PC-9 (cell line): ENCODE measurements around the gene CDKN1C. TPM values are rescaled to one million over a fixed set of nuclear protein-coding genes. Genes with fewer than 3 reads are reported as not detected.

Experiments
- BruUV-seq: library from RNA; stranded (reverse); fragments of 400-500 nt; replicated peaks from 2 replicates; lab custom pipeline; 2021; lab: Mats Ljungman, UMichigan
- CTCF ChIA-PET: fragments of 300-600 bp; sonication (Branson Sonifier 250); formaldehyde crosslinking; loops from one replicate; lab custom pipeline; 2022; ENCODE audit warnings: antibody characterized with exemption; lab: Charles Lee
- POLR2A ChIA-PET: fragments of 300-600 bp; sonication (Branson Sonifier 250); formaldehyde crosslinking; loops from one replicate; lab custom pipeline; 2022; ENCODE audit warnings: antibody characterized with exemption; ENCODE audit not compliant: unreplicated experiment; lab: Charles Lee
- DNase-seq, 2 experiments: peaks; one replicate each; pipeline versions ENCODE4 v3.0.0 to v3.0.0-alpha.2; 2015 to 2022; ENCODE audit warnings: mixed read lengths in 1 of 2
- H2AFZ ChIP-seq: fragments of 200-600 bp; sonication (generic); 2 replicates; pipeline ENCODE4 v1.8.1; 2017; ENCODE audit warnings: antibody characterized with exemption
- H3F3A ChIP-seq: fragments of 200-600 bp; sonication (generic); 2 replicates; pipeline ENCODE4 v1.8.1; 2017; ENCODE audit warnings: antibody characterized with exemption, mild to moderate bottlenecking, low read depth; ENCODE audit not compliant: insufficient read depth
- H3K27ac ChIP-seq: fragments of 200-600 bp; sonication (generic); 2 replicates; pipeline ENCODE4 v1.6.1; 2016; ENCODE audit warnings: mixed run types
- H3K27me3 ChIP-seq: fragments of 200-600 bp; sonication (generic); 2 replicates; pipeline ENCODE4 v1.6.1; 2016; ENCODE audit warnings: low read depth, mixed run types; ENCODE audit not compliant: insufficient read depth
- H3K36me3 ChIP-seq: fragments of 200-600 bp; sonication (generic); 2 replicates; pipeline ENCODE4 v1.6.1; 2016; ENCODE audit warnings: low read depth, mixed run types
- H3K4me1 ChIP-seq: fragments of 200-600 bp; sonication (generic); replicated peaks from 2 replicates; pipeline ENCODE4 v1.6.1; 2016; ENCODE audit warnings: mixed run types; ENCODE audit not compliant: insufficient read depth
- H3K4me2 ChIP-seq: fragments of 200-600 bp; sonication (generic); 2 replicates; pipeline ENCODE4 v1.6.1; 2017; ENCODE audit warnings: mixed run types
- H3K4me3 ChIP-seq: fragments of 200-600 bp; sonication (generic); 2 replicates; pipeline ENCODE4 v1.6.1; 2016; ENCODE audit warnings: mixed run types
- H3K79me2 ChIP-seq: fragments of 200-600 bp; sonication (generic); 2 replicates; pipeline ENCODE4 v1.6.1; 2017; ENCODE audit warnings: low read depth, mixed run types
- H3K9me2 ChIP-seq: fragments of 200-600 bp; sonication (generic); 2 replicates; pipeline ENCODE4 v1.8.1; 2017; ENCODE audit warnings: mild to moderate bottlenecking; ENCODE audit not compliant: insufficient read depth
- H3K9me3 ChIP-seq: fragments of 200-600 bp; sonication (generic); 2 replicates; pipeline ENCODE4 v1.8.1; 2016; ENCODE audit warnings: low read depth; ENCODE audit not compliant: insufficient read depth
- H4K20me1 ChIP-seq: fragments of 200-600 bp; sonication (generic); 2 replicates; pipeline ENCODE4 v1.8.1; 2017; ENCODE audit not compliant: insufficient read depth
- CTCF ChIP-seq: fragments of 200-600 bp; sonication (generic); conservative IDR thresholded peaks from 2 replicates; pipeline ENCODE4 v1.6.1; 2017; ENCODE audit warnings: mixed run types, antibody characterized with exemption, mild to moderate bottlenecking, moderate library complexity
- EZH2 ChIP-seq: fragments of 200-600 bp; sonication (generic); IDR thresholded peaks from 2 replicates; pipeline ENCODE4 v1.8.0; 2017; ENCODE audit warnings: antibody characterized with exemption, low read depth
- intact Hi-C: fragments of 100-400 bp; cut with micrococcal nuclease; formaldehyde crosslinking; loops from one replicate; pipeline ENCODE4 v1.10.0; 2022; ENCODE audit not compliant: unreplicated experiment
- total RNA-seq: library from RNA; stranded (reverse); gene quantifications from 2 replicates; pipeline ENCODE4 v1.2.3, GENCODE V29; 2021

The CDKN1C gene
- total RNA-seq, 1 experiment from 2014 or later = 5.1 TPM

- peak in 1 of 2 experiments; percentile 46 for DNase-seq
- Histone ChIP-seq H3K4me3 (no peak overlapping the region), H3K4me1 (peaks cover 9% of the 10 kb centered on the region; the same call in 1 of the 2 replicates), H3K27ac (no peak overlapping the region), H4K20me1 (no peaks in the 10 kb centered on the region), H3K79me2 (no peaks in the 10 kb centered on the region), H3K9me3 (no peaks in the 10 kb centered on the region), H3K27me3 (no peaks in the 10 kb centered on the region), H3F3A (no peaks in the 10 kb centered on the region), H3K36me3 (no peaks in the 10 kb centered on the region), H2AFZ (no peak overlapping the region), H3K9me2 (no peaks in the 10 kb centered on the region), H3K4me2 (no peak overlapping the region)
- CTCF ChIA-PET = interaction anchor here (0.6 kb wide), 1 partner anchor 23 kb away, joined by 3 read pairs; no protein-coding TSS in a partner anchor
- intact Hi-C loops = no loop called here
- TF ChIP-seq CTCF (no peak), EZH2 (no peak)
- POLR2A ChIA-PET = interaction anchor here (0.5 to 0.6 kb wide), 2 partner anchors 324 to 514 kb away, joined by 4 to 7 read pairs; no protein-coding TSS in a partner anchor
- no TSS peak for BruUV-seq
Measured at GRCh38 chr11:2860636-2861035, 24.9 kb downstream of the CDKN1C start.

- H3K36me3 ChIP-seq = no peaks in the 10 kb centered on the region
- H3K27me3 ChIP-seq = no peaks in the 10 kb centered on the region
- ChIA-PET POLR2A (no interaction called here), CTCF (no interaction called here)
- intact Hi-C loops = no loop called here
- H3K27ac ChIP-seq = no peak overlapping the region
- no peaks in the 10 kb centered on the region for H3K79me2 ChIP-seq
- no peak for TF ChIP-seq EZH2
- no peak for TF ChIP-seq CTCF
- H3K4me1 ChIP-seq = peaks cover 9% of the 10 kb centered on the region; the same call in 1 of the 2 replicates
- no peak overlapping the region for H2AFZ ChIP-seq
- no peak overlapping the region for H3K4me2 ChIP-seq
- H3K4me3 ChIP-seq = no peak overlapping the region
- H4K20me1 ChIP-seq = no peaks in the 10 kb centered on the region
- DNase-seq = no peak
- BruUV-seq = no TSS peak
- no peaks in the 10 kb centered on the region for H3K9me2 ChIP-seq
- no peaks in the 10 kb centered on the region for H3K9me3 ChIP-seq
- H3F3A ChIP-seq = no peaks in the 10 kb centered on the region
Measured at GRCh38 chr11:2859699-2860037, 25.9 kb downstream of the CDKN1C start.

GRCh38 chr11:2858995-2859698 lies 26.4 kb downstream of the CDKN1C start:
- no peaks in the 10 kb centered on the region for H3K79me2 ChIP-seq
- no peaks in the 10 kb centered on the region for H3K36me3 ChIP-seq
- no peak for TF ChIP-seq CTCF
- no peak for TF ChIP-seq EZH2
- no peaks in the 10 kb centered on the region for H3F3A ChIP-seq
- H2AFZ ChIP-seq = no peak overlapping the region
- intact Hi-C loops = no loop called here
- no peak overlapping the region for H3K4me3 ChIP-seq
- no peaks in the 10 kb centered on the region for H4K20me1 ChIP-seq
- H3K27me3 ChIP-seq = no peaks in the 10 kb centered on the region
- no peak overlapping the region for H3K27ac ChIP-seq
- CTCF ChIA-PET = no interaction called here
- no TSS peak for BruUV-seq
- no peaks in the 10 kb centered on the region for H3K9me2 ChIP-seq
- peaks cover 9% of the 10 kb centered on the region; the same call in 1 of the 2 replicates for H3K4me1 ChIP-seq
- DNase-seq = no peak
- POLR2A ChIA-PET = no interaction called here
- no peak overlapping the region for H3K4me2 ChIP-seq
- no peaks in the 10 kb centered on the region for H3K9me3 ChIP-seq
